Cerebellar cortex (tissue), 1 donor: ENCODE results near the gene MFSD8.
"Not testable (repeated sequence)": the region's sequence is repeated elsewhere in the genome, so short reads cannot be mapped to it uniquely, and the experiment has no call there.

Source experiments
- DNase-seq: peaks from one replicate; pipeline ENCODE4 v3.0.0-alpha.2; 2015; ENCODE audit warnings: low spot score

The MFSD8 gene

GRCh38 chr4:127931836-127932235 is 33.1 kb downstream of the MFSD8 start:
- DNase-seq, result not testable (repeated sequence)

- DNase-seq, result no peak
Observed at GRCh38 chr4:127930175-127930574, 34.8 kb downstream of the MFSD8 start.

GRCh38 chr4:127925720-127926119 is 39.3 kb downstream of the MFSD8 start:
- not testable (repeated sequence) for DNase-seq

GRCh38 chr4:127922226-127922625 is 42.7 kb downstream of the MFSD8 start:
- DNase-seq, result no peak

GRCh38 chr4:127920521-127920920 is 44.5 kb downstream of the MFSD8 start:
- no peak for DNase-seq

GRCh38 chr4:127917151-127917550 is 47.8 kb downstream of the MFSD8 start:
- no peak for DNase-seq

- DNase-seq, result no peak
Observed at GRCh38 chr4:127916512-127916911, 48.5 kb downstream of the MFSD8 start.

GRCh38 chr4:127905029-127905428 is 59.9 kb downstream of the MFSD8 start:
- DNase-seq, result no peak

GRCh38 chr4:127899682-127900081 is 65.3 kb downstream of the MFSD8 start:
- not testable (repeated sequence) for DNase-seq

GRCh38 chr4:127896528-127896927 is 68.4 kb downstream of the MFSD8 start:
- no peak for DNase-seq

- no peak for DNase-seq
Observed at GRCh38 chr4:127896069-127896468, 68.9 kb downstream of the MFSD8 start.

- DNase-seq, result no peak
Observed at GRCh38 chr4:127889903-127890302, 75.1 kb downstream of the MFSD8 start.

- DNase-seq, result no peak
Observed at GRCh38 chr4:127888559-127888958, 76.4 kb downstream of the MFSD8 start.

- no peak for DNase-seq
Observed at GRCh38 chr4:127881563-127881864, 83.5 kb downstream of the MFSD8 start.

GRCh38 chr4:127880763-127881562 is 84.0 kb downstream of the MFSD8 start, which contains the start of gene PLK4:
Gene PLK4 (plus strand): TSS chr4:127880893. CDS start chr4:127881135, 242 bp downstream.
- DNase-seq, result peak; percentile 92

GRCh38 chr4:127875791-127876190 is 89.2 kb downstream of the MFSD8 start:
- DNase-seq, result no peak

GRCh38 chr4:127870688-127871087 is 94.3 kb downstream of the MFSD8 start:
- DNase-seq, result no peak

- DNase-seq, result no peak
Observed at GRCh38 chr4:127870281-127870680, 94.7 kb downstream of the MFSD8 start.

- no peak for DNase-seq
Observed at GRCh38 chr4:127868196-127868595, 96.8 kb downstream of the MFSD8 start.
